HEK293 (cell line): ENCODE measurements around the gene TBC1D14.
A peak's percentile ranks its signal among the peaks of the same experiment; 100 is the strongest.

ENCODE experiments used
- CTCF ChIP-seq: fragments of 450-650 bp; formaldehyde crosslinking; IDR thresholded peaks from 2 replicates; pipeline ENCODE4 v1.5.1; 2016; ENCODE audit warnings: missing biosample characterization, missing genetic modification characterization
- HOXA7 ChIP-seq: sonication (generic); formaldehyde crosslinking; IDR thresholded peaks from 2 replicates; pipeline ENCODE4 v1.8.1; 2022; ENCODE audit warnings: missing genetic modification reagents, borderline replicate concordance
- KLF10 ChIP-seq: fragments of 450-650 bp; IDR thresholded peaks from 2 replicates; pipeline ENCODE4 v1.5.1; 2018; ENCODE audit warnings: missing biosample characterization, mild to moderate bottlenecking, missing genetic modification characterization
- MYNN ChIP-seq: fragments of 450-650 bp; formaldehyde crosslinking; IDR thresholded peaks from 2 replicates; pipeline ENCODE4 v1.5.1; 2016; ENCODE audit warnings: missing biosample characterization, missing genetic modification characterization, borderline replicate concordance
- PRDM10 ChIP-seq: fragments of 450-650 bp; formaldehyde crosslinking; IDR thresholded peaks from 2 replicates; pipeline ENCODE4 v1.5.1; 2016; ENCODE audit warnings: missing biosample characterization, missing genetic modification characterization
- REST ChIP-seq: fragments of 450-650 bp; formaldehyde crosslinking; IDR thresholded peaks from 2 replicates; pipeline ENCODE4 v1.5.1; 2016; ENCODE audit warnings: missing biosample characterization, missing genetic modification characterization
- YY1 ChIP-seq: fragments of 450-650 bp; formaldehyde crosslinking; IDR thresholded peaks from 2 replicates; pipeline ENCODE4 v1.5.1; 2018; ENCODE audit warnings: missing biosample characterization, missing genetic modification characterization
- ZBTB21 ChIP-seq: fragments of 450-650 bp; formaldehyde crosslinking; IDR thresholded peaks from 2 replicates; pipeline ENCODE4 v1.5.1; 2017; ENCODE audit warnings: missing biosample characterization, missing genetic modification characterization
- ZEB2 ChIP-seq: fragments of 450-650 bp; formaldehyde crosslinking; IDR thresholded peaks from 2 replicates; pipeline ENCODE4 v1.5.1; 2016; ENCODE audit warnings: missing biosample characterization, missing genetic modification characterization
- ZFP41 ChIP-seq: fragments of 450-650 bp; formaldehyde crosslinking; IDR thresholded peaks from 2 replicates; pipeline ENCODE4 v1.5.1; 2016; ENCODE audit warnings: missing biosample characterization, missing genetic modification characterization, borderline replicate concordance
- ZNF549 ChIP-seq: fragments of 450-650 bp; IDR thresholded peaks from 2 replicates; pipeline ENCODE4 v1.5.1; 2018; ENCODE audit warnings: missing biosample characterization, missing genetic modification characterization, mild to moderate bottlenecking, inconsistent platforms, moderate library complexity
- ZNF664 ChIP-seq: fragments of 450-650 bp; formaldehyde crosslinking; IDR thresholded peaks from 2 replicates; pipeline ENCODE4 v1.5.1; 2016; ENCODE audit warnings: missing biosample characterization, missing genetic modification characterization
- ZNF76 ChIP-seq: fragments of 450-650 bp; formaldehyde crosslinking; IDR thresholded peaks from 2 replicates; pipeline ENCODE4; 2016; ENCODE audit warnings: low read depth, missing biosample characterization, missing genetic modification characterization, borderline replicate concordance
- ZNF777 ChIP-seq: fragments of 450-650 bp; formaldehyde crosslinking; IDR thresholded peaks from 2 replicates; pipeline ENCODE4 v1.5.1; 2017; ENCODE audit warnings: missing biosample characterization, missing genetic modification characterization, borderline replicate concordance

GRCh38 chr4:7068279-7068842 is 158.7 kb downstream of the TBC1D14 start:
- TF ChIP-seq MYNN (tag by site-specific recombination) (no peak), ZNF777 (no peak), CTCF (tag by site-specific recombination) (0 out of 2 replicates have a peak, but pooled peaks have one; percentile 14), ZEB2 (tag by site-specific recombination) (no peak), KLF10 (peak; percentile 56; the same call in 1 of the 2 replicates), ZNF549 (tag by site-specific recombination) (no peak), ZFP41 (tag by site-specific recombination) (no peak), REST (tag by site-specific recombination) (no peak), ZNF76 (tag by site-specific recombination) (no peak), PRDM10 (tag by site-specific recombination) (no peak), ZBTB21 (no peak), ZNF664 (no peak), HOXA7 (CRISPR knock-in tag) (no peak), YY1 (tag by site-specific recombination) (no peak)
